HL-60 (cell line): Measurements from ENCODE around the gene DBNDD1.
"Not testable (repeated sequence)": the region's sequence is repeated elsewhere in the genome, so short reads cannot be mapped to it uniquely, and the experiment has no call there.

Experiments
- DNase-seq, 2 experiments: peaks; one replicate each; pipeline ENCODE4 v3.0.0-alpha.2; 2010 to 2020; ENCODE audit warnings: low read depth in 1 of 2, low spot score in 1 of 2
- H3K27ac ChIP-seq: fragments of 250-450 bp; sonication (Bioruptor Pico); replicated peaks from 2 replicates; pipeline ENCODE4 v1.5.1; 2020; ENCODE audit warnings: mild to moderate bottlenecking, moderate library complexity
- H3K27me3 ChIP-seq: fragments of 250-450 bp; sonication (Bioruptor Pico); 2 replicates; pipeline ENCODE4 v1.5.1; 2021; ENCODE audit warnings: mild to moderate bottlenecking, moderate library complexity; ENCODE audit not compliant: insufficient read depth, poor library complexity, severe bottlenecking
- H3K4me3 ChIP-seq: replicated peaks from 2 replicates; pipeline ENCODE4 v1.5.1; 2011; ENCODE audit warnings: mild to moderate bottlenecking, control low read depth, low read length; ENCODE audit not compliant: insufficient read depth
- GABPA ChIP-seq: IDR thresholded peaks from 2 replicates; pipeline ENCODE4 v1.6.1; 2012; ENCODE audit warnings: low read depth
- POLR2AphosphoS5 ChIP-seq: IDR thresholded peaks from 2 replicates; pipeline ENCODE4 v1.6.1; 2012; ENCODE audit warnings: low read depth
- SPI1 ChIP-seq: IDR thresholded peaks from 2 replicates; pipeline ENCODE4 v1.6.1; 2012; ENCODE audit warnings: low read depth, mild to moderate bottlenecking, borderline replicate concordance
- long read RNA-seq: library from polyadenylated mRNA; unstranded; transcript quantifications from one replicate; pipeline ENCODE4 v2.0.0, GENCODE V29; 2020
- TF ChIP-seq, protein P1 (sequence below): IDR thresholded peaks from one replicate; pipeline ENCODE4 v1.5.1; 2011; ENCODE audit warnings: low read length, control low read depth, inconsistent platforms; ENCODE audit not compliant: insufficient read depth
- TF ChIP-seq, protein P2 (sequence below): IDR thresholded peaks from 2 replicates; pipeline ENCODE4 v1.6.1; 2012; ENCODE audit warnings: low read depth; ENCODE audit not compliant: insufficient replicate concordance

The DBNDD1 gene, protein sequence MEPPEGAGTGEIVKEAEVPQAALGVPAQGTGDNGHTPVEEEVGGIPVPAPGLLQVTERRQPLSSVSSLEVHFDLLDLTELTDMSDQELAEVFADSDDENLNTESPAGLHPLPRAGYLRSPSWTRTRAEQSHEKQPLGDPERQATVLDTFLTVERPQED
- long read RNA-seq, transcript DBNDD1-205 (2 exons, 563 nt) = major isoform, 15 of 15 reads
- long read RNA-seq, partial matches to known transcripts = 0 of 15 reads
- long read RNA-seq, other reads (novel, unspliced or antisense) = 0 of 15 reads

DNA sequence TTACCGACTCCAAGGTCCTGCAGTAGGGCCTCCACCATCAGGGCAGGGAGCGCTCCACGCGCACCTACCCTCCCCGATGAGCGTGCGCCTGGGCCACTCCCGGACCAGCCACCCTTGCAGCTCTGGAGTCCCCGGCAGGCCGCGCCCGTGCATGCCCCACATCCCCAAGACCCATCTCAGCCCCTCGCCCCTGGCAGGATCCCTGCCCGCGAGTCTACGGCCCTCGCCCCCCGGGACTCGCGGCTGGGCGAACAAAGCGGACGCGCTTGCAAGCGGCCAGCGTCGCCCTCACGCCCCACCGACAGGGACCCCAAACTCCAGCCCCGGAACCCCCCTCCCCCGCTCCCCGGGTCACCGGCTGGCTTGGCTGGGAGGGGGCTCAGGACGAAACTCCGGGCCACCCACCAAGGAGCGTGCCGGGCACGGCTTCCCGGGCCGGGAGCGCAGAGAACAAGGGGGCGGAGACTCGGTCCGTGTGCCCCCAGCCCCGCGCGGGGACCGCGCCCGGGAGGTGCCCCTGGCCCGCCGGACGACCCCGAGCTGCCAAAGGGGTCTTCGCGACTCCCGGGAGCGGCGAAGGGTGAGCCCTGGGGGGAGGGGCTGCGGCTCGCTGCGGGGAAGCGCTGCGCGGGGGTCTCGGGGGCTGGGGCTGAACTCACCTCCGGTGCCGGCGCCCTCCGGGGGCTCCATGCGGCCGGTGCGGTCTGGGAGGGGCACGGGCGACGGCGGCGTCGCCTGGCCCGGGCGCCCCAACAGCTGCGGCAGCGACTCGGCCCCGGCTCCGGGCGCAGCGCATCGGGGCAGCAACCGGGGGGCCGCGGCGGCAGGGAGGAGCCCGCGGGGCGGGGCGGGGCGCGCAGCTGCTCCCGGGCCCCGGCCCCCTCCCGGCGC, at the start of gene DBNDD1:
DBNDD1 (minus strand) TSS at position 805 of the 891 bp plus-strand sequence; CDS start at position 690, 115 bp downstream.
- TF ChIP-seq GABPA = no peak
- TF ChIP-seq, protein P1, sequence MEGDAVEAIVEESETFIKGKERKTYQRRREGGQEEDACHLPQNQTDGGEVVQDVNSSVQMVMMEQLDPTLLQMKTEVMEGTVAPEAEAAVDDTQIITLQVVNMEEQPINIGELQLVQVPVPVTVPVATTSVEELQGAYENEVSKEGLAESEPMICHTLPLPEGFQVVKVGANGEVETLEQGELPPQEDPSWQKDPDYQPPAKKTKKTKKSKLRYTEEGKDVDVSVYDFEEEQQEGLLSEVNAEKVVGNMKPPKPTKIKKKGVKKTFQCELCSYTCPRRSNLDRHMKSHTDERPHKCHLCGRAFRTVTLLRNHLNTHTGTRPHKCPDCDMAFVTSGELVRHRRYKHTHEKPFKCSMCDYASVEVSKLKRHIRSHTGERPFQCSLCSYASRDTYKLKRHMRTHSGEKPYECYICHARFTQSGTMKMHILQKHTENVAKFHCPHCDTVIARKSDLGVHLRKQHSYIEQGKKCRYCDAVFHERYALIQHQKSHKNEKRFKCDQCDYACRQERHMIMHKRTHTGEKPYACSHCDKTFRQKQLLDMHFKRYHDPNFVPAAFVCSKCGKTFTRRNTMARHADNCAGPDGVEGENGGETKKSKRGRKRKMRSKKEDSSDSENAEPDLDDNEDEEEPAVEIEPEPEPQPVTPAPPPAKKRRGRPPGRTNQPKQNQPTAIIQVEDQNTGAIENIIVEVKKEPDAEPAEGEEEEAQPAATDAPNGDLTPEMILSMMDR = no peak
- TF ChIP-seq, protein P2, sequence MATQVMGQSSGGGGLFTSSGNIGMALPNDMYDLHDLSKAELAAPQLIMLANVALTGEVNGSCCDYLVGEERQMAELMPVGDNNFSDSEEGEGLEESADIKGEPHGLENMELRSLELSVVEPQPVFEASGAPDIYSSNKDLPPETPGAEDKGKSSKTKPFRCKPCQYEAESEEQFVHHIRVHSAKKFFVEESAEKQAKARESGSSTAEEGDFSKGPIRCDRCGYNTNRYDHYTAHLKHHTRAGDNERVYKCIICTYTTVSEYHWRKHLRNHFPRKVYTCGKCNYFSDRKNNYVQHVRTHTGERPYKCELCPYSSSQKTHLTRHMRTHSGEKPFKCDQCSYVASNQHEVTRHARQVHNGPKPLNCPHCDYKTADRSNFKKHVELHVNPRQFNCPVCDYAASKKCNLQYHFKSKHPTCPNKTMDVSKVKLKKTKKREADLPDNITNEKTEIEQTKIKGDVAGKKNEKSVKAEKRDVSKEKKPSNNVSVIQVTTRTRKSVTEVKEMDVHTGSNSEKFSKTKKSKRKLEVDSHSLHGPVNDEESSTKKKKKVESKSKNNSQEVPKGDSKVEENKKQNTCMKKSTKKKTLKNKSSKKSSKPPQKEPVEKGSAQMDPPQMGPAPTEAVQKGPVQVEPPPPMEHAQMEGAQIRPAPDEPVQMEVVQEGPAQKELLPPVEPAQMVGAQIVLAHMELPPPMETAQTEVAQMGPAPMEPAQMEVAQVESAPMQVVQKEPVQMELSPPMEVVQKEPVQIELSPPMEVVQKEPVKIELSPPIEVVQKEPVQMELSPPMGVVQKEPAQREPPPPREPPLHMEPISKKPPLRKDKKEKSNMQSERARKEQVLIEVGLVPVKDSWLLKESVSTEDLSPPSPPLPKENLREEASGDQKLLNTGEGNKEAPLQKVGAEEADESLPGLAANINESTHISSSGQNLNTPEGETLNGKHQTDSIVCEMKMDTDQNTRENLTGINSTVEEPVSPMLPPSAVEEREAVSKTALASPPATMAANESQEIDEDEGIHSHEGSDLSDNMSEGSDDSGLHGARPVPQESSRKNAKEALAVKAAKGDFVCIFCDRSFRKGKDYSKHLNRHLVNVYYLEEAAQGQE = no peak
- TF ChIP-seq POLR2AphosphoS5 = no peak
- no peak for TF ChIP-seq SPI1
- H3K27ac ChIP-seq = no peak within 1 kb of the TSS

DNA sequence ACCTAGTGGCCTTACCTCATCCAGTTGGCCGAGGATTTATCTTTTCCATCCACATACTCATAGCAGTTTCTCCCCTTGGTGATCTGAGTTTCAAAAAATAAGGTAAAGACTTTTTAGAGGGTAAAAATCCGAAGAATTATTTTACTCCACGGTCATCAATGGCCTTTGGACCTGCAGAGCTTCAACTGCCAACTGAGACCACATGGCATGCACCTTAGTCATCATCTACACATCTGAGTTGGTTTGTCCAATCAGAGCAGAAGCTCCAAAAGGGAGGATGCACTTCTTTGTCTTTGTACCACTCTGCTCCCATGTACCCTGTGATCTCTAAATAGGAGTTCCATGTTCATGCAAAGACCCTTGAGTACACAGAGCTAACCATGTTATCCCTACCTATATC, 42.2 kb upstream of the DBNDD1 start:
- H3K4me3 ChIP-seq = no peak overlapping the region
- TF ChIP-seq SPI1 (no peak), GABPA (no peak)
- TF ChIP-seq, protein P1 = no peak
- TF ChIP-seq, protein P2 = no peak
- H3K27me3 ChIP-seq = no peaks in the 10 kb centered on the region
- no peak for DNase-seq
- no peak overlapping the region for H3K27ac ChIP-seq

More for the DNA sequence above, at the start of gene DBNDD1:
- peak within 1 kb of the TSS; percentile 29 for H3K4me3 ChIP-seq
- no peak for DNase-seq
- no peaks in the 10 kb centered on the region for H3K27me3 ChIP-seq

DNA sequence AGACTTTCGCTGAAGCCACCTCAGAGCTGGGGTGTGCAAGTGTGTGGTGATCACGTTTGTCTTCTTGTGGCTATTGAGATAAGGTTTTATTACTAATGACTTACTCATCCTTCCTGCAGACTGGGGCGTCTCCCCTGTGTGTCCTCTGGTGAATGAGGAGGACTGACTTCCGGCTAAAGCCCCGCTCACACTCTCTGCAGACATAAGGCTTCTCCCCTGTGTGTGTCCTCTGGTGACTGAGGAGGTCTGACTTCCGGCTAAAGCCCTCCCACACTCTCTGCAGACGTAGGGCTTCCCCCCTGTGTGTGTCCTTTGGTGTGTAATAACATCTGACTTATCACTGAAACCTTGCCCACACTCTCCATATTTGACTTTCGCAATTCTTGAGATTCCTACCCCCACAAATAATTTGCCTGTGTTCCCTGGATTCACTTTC, 38.5 kb upstream of the DBNDD1 start:
- Histone ChIP-seq H3K27ac (no peak overlapping the region), H3K27me3 (no peaks in the 10 kb centered on the region), H3K4me3 (no peak overlapping the region)
- no peak for DNase-seq
- TF ChIP-seq, protein P2 = no peak
- TF ChIP-seq, protein P1 = no peak
- TF ChIP-seq GABPA (no peak), POLR2AphosphoS5 (no peak), SPI1 (no peak)

DNA sequence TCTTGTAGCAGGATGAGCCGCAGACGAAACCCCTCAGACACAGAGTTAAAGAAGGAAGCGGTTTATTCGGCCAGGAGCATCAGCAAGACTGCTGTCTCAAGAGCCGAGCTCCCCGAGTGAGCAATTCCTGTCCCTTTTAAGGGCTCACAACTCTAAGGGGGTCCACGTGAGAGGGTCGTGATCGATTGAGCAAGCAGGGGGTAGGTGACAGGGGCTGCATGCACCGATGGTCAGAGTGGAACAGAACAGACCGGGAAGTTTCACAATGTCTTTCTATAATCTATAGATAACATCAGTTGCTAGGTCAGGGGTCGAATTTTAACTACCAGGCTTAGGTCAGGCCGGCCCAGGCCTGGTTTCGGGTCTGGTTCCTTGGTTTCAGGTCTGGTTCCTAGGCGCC, 37.3 kb upstream of the DBNDD1 start:
- not testable (repeated sequence) for H3K27me3 ChIP-seq, DNase-seq, H3K4me3 ChIP-seq, H3K27ac ChIP-seq
